EL (cell line): ENCODE measurements around the gene PARVB.

ENCODE experiments used
- DNase-seq: peaks from one replicate; pipeline ENCODE4 v3.0.0-alpha.2; 2016

The PARVB gene

GRCh38 chr22:44057401-44057987, 33.4 kb downstream of the PARVB start:
- no peak for DNase-seq

- no peak for DNase-seq
Measured at GRCh38 chr22:44063462-44064371, 39.6 kb downstream of the PARVB start.

DNA sequence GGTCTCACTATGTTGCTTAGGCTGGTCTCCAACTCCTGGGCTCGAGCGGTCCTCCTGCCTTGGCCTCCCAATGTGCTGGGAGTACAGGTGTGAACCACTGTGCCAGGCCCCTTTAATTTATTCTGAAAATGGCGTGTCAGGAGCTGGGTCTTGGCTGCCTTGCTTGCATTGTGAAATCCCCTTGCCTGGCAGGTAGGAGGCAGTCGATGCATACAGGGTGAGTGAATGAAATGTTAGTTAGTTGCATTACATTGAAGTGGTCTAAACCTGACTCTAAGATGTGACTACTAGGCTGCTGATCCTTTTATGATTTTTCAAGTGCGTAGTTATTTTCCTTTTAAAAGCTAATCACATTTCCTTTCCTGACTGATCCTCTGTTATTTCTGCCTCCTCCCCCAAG, 42.9 kb downstream of the PARVB start:
- no peak for DNase-seq

- DNase-seq: no peak
Measured at GRCh38 chr22:44067901-44068300, 43.8 kb downstream of the PARVB start.

- DNase-seq: no peak
Measured at GRCh38 chr22:44068422-44069191, 44.5 kb downstream of the PARVB start.

GRCh38 chr22:44070029-44070428, 45.9 kb downstream of the PARVB start:
- no peak for DNase-seq

- no peak for DNase-seq
Measured at GRCh38 chr22:44071781-44072326, 47.8 kb downstream of the PARVB start.

GRCh38 chr22:44074337-44074984, 50.4 kb downstream of the PARVB start:
- DNase-seq: no peak

GRCh38 chr22:44075022-44075421, 50.9 kb downstream of the PARVB start:
- no peak for DNase-seq

DNA sequence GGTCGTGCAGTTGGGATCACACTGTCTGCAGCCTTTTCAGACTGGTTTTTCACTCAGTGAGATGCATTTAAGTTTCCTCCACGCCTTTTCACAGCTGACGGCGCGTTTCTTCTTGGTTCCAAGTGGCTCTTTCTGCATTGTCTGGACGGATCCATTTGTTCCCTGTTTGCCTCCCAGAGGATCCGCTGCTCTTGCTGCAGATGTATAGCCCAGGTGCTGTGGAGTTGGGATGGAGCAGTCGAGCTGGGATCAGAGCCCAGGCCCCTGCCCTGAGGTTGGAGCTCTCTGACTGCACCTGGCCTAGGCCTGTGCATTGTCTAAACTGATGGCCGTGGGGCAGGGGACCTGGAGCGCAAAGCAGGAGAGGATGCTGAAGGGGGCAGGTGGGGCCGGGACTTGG, 51.6 kb downstream of the PARVB start:
- DNase-seq: no peak

DNA sequence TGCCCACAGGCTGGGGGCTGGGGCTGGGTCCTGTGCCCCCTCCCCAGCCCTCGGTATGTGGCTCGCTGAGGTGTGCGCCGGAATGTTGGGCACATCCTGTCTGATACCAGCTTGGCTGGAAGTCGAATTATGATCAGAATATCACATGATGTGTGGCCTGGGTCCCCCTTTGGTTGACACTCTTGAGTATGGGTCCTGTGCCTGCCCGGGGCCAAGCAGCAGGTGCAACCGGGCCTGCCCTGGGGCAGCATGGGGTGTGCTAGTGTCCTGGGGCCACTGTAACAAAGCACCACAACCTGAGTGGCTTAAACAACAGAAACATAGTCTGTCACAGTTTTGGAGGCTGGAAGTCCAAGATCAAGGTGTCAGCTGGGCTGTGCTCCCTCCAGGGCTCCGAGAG, 52.7 kb downstream of the PARVB start:
- no peak for DNase-seq

DNA sequence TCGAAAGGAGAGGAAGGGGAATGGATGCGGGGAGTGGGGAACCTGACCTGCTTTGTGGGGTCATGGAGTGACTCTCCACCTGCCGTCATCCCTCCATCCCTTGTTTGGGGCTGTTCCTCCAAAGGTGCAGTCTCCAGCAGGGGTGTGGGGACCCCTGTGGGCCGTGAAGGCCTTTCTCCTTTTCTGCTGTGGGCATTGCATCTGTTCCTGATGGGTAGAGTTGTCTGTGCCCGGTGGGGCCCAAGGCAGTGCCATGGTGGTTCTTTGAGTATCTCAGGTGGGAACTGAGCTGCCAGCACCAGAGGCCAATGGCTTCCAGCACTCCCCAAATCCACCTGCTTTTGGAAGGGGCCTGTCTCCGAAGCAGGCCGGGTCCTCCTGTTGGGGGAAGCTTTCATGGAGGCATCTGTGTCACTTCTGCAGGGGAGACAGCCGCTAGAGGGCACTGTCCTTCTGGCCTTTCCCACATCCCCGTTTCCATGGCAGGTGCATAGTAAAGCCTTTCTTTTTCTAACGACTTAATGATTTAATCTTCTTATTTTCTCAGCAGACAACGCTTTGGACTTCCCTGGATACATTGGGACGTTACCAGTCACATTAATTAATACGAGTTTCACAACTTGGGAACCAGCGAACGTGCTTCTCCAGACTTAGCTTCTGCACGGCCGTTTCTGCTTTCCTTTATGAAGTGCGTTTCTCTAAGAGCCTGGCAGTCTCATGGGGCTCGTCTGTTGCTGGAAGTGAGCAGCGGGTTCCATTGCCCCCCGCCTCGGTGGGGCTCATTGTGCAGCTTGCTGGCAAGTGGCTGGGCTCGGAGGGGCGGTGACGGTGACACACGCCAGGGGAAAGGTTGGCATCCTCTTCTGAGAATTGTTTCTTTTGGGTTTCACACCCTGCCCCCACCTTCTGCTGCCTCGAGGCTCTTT, 57.1 kb downstream of the PARVB start:
- peak; percentile 61 for DNase-seq

GRCh38 chr22:44082801-44083200, 58.7 kb downstream of the PARVB start:
- DNase-seq: no peak

DNA sequence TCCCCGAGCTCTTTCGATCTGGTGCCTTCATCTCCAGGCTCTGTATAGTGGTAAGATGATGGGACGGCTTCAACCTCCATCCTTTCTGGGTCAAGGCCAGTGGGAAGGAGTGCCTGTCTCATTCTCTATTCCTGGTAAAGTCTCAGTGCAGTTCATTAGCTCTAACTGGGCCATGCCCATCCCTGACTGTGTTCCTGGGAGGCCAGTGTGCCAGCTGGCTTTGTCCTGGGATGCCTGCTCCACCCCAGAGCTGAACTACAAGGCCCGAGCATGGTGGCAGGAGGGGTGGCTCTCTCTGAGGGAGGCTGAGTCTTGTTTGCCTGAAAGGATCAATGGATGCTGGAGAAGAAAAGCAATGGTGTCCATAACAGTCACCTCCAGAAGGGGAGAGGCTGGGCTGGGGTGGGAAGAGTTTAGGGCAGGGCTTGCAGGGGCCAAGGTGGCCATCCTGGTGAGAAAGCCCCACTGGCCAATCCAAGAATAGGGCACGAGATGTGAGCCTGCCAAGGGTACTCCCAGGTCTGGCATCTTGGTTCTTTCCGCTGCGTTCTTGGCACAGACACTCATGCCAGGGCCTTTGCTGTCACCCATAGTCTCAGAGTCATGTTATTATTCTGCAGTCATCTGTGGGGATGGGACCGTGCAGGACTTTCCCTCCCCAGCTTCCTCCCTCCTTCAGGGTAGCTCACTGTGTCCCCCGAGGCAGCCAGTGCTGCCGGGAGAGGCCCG, 60.1 kb downstream of the PARVB start:
- DNase-seq: no peak

GRCh38 chr22:44085743-44086270, 61.7 kb downstream of the PARVB start:
- DNase-seq: peak; percentile 37

DNA sequence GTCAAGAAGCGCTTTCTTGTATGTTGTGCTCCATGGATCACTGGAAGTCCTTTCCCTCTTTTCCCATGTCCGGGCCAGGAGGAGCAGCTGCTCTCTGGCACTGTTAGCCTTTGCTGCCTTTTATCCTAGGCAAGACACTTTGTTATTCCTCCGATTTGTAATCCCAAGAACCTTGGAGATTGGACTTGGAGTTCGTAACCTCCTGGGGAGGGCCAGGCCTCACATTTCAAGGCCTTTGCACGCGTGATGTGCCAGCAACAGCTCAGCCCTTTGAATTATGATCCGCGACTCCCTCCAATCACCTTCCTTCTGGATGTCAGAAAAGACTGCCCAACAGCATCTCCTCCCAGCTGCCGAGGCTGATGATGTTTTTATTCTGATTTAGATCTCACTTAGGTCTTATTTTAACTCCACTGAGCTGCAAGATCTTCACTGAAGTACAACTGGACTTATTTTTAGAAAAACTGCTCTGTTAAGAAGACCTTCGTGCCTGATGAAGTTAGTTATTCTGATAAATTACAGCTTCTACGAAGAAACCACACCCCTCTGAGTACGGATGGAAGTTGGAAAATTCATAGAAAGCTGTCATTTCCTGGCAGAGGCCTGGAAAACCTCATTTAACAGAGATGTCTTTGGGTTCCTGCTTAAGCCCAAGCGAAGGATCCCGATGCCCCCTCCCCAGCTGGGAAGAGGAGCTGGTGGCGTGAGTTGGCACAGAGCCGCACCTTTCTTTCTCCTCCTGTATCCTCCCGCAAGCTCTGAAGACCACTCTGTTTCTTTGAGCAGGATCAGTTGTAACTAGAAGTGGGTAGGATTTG, 62.4 kb downstream of the PARVB start:
- no peak for DNase-seq

DNA sequence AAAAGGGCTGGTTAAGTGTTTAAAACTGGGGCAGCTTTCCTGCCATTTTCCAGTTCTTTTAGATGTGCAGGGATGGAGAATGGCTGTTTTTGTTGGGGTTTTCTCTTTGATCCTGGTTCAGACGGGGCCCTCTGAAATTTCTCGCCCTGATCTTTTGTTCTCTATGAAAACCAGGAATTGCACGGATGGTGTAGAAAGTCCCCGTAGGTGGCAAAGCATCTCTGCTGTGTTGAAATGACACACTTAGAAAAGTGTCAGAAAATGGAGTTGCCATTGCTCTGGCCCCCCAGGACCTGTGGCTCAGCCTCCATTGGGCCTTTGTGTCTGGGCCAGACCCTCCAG, 63.0 kb downstream of the PARVB start:
- DNase-seq: no peak

DNA sequence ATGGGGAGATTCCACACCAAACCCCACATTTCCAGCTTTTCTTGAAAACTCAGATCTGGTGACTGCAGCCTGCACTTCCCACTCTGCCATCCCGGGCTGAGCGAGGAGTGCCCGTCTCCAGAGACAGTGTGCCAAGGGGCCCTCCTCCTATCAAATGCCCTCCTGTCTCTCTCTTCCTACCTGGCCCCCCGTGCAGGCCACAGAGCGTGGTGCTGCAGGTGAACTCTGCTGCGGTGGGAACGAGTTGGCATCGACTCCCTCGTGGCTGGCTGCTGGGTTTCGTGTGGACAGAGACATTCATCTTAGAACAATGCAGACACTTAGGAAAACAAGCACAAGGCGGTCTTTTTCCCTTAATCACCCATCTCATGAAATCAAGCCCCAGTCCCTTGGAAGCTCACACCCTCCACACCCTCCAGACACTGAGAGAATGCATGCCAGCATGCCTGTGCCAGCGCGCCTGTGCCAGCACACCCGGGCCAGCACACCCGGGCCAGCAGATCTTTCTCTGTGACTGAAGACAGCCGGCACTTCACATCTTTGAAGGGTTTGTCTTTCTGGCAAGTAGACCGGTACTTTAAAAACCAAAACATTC, 65.0 kb downstream of the PARVB start:
- DNase-seq: peak; percentile 27
